ENCODE measurements around the gene VOPP1. TPM values are rescaled to one million over a fixed set of nuclear protein-coding genes. Genes with fewer than 3 reads are reported as not detected.
A peak's percentile ranks its signal among the peaks of the same experiment; 100 is the strongest.

Gene VOPP1
- total RNA-seq, 1 donor from 2014 or later: 47.8 TPM

- TF ChIP-seq, protein P1, sequence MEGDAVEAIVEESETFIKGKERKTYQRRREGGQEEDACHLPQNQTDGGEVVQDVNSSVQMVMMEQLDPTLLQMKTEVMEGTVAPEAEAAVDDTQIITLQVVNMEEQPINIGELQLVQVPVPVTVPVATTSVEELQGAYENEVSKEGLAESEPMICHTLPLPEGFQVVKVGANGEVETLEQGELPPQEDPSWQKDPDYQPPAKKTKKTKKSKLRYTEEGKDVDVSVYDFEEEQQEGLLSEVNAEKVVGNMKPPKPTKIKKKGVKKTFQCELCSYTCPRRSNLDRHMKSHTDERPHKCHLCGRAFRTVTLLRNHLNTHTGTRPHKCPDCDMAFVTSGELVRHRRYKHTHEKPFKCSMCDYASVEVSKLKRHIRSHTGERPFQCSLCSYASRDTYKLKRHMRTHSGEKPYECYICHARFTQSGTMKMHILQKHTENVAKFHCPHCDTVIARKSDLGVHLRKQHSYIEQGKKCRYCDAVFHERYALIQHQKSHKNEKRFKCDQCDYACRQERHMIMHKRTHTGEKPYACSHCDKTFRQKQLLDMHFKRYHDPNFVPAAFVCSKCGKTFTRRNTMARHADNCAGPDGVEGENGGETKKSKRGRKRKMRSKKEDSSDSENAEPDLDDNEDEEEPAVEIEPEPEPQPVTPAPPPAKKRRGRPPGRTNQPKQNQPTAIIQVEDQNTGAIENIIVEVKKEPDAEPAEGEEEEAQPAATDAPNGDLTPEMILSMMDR (IDR thresholded peaks at IDR 0.05; ENCODE audit: unreplicated experiment): no peak
- peaks cover 34% of the 10 kb centered on the region for H3K4me1 Mint-ChIP-seq (ENCODE audit: low read depth)
Observed at GRCh38 chr7:55550841-55551537, 21.3 kb downstream of the VOPP1 start.

DNA sequence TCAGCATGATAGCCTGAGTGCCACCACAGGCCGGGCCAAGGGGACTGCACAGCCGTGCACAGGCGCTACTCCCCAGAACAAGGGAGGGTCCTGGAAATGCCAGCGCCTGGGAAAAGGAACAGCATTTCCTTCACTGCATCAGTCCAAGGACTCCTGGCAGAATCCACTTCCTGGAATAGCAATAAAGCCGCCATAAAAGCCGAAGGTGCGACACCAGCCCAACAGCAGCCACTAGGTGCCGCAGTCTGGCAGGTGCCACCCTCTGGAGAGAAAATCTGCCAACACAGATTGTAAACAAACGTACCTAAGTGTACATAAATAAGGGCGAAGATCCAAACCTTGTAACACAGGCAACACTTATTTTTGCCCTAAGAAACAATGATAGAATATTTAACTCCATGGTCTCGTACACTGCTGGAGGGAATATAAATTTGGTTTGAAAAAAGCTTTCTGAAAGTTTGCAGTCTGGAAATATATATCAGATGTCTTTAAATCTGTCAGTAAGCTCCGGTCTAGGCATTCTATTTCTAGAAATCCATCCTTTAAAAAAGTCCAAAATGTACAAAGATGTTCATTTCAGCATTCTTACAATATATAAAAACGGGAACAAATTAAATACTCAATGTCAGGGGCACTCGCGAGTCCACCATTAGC is 22.2 kb downstream of the VOPP1 start:
- Mint-ChIP-seq H3K36me3 (ENCODE audit: insufficient read depth) (no peaks in the 10 kb centered on the region), H3K4me1 (ENCODE audit: low read depth) (peaks cover 29% of the 10 kb centered on the region), H3K9me3 (ENCODE audit: low read depth) (no peaks in the 10 kb centered on the region)

More at GRCh38 chr7:55550841-55551537, 21.3 kb downstream of the VOPP1 start:
- Mint-ChIP-seq H3K27ac (peak overlapping the region; percentile 86), H3K36me3 (ENCODE audit: insufficient read depth) (no peaks in the 10 kb centered on the region), H3K27me3 (no peaks in the 10 kb centered on the region), H3K9me3 (ENCODE audit: low read depth) (no peaks in the 10 kb centered on the region), H3K4me3 (ENCODE audit: low read depth) (no peak overlapping the region)
- DNase-seq (ENCODE audit: low spot score, unreplicated experiment): no peak

GRCh38 chr7:55549457-55549856 is 22.8 kb downstream of the VOPP1 start:
- Mint-ChIP-seq H3K4me3 (ENCODE audit: low read depth) (no peak overlapping the region), H3K4me1 (ENCODE audit: low read depth) (peaks cover 27% of the 10 kb centered on the region), H3K36me3 (ENCODE audit: insufficient read depth) (no peaks in the 10 kb centered on the region), H3K9me3 (ENCODE audit: low read depth) (no peaks in the 10 kb centered on the region), H3K27me3 (no peaks in the 10 kb centered on the region), H3K27ac (no peak overlapping the region)
- TF ChIP-seq, protein P1 (IDR thresholded peaks at IDR 0.05; ENCODE audit: unreplicated experiment): no peak
- DNase-seq (ENCODE audit: low spot score, unreplicated experiment): no peak

More for the DNA sequence above, 22.2 kb downstream of the VOPP1 start:
- H3K4me3 Mint-ChIP-seq (ENCODE audit: low read depth): no peak overlapping the region
- H3K27ac Mint-ChIP-seq: no peak overlapping the region
- H3K27me3 Mint-ChIP-seq: no peaks in the 10 kb centered on the region
- TF ChIP-seq, protein P1 (IDR thresholded peaks at IDR 0.05; ENCODE audit: unreplicated experiment): no peak
- DNase-seq (ENCODE audit: low spot score, unreplicated experiment): no peak

DNA sequence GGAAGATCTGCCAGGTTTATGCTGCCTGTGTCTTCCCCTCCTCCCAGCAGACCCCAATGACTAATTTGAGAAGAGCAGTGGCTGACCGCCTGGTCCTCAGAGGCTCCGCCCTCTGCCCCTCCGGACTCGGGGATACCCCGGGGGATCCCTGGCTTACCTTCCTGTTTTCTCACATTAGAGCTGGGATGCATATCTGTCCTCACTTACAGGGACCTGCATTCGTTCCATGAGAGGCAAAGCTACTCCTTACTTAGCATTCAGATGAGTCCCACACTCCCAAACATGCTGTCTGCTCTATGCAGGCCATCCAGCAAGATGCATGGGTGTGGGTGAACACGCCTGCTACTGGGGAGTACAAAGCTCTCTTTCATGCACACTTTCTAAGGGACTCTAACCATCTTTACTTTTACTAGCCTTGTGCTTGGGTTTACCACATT is 24.0 kb downstream of the VOPP1 start:
- no peaks in the 10 kb centered on the region for H3K9me3 Mint-ChIP-seq (ENCODE audit: low read depth)
- peaks cover 3% of the 10 kb centered on the region for H3K36me3 Mint-ChIP-seq (ENCODE audit: insufficient read depth)
- no peak overlapping the region for H3K27ac Mint-ChIP-seq
- TF ChIP-seq, protein P1 (IDR thresholded peaks at IDR 0.05; ENCODE audit: unreplicated experiment): no peak
- H3K4me3 Mint-ChIP-seq (ENCODE audit: low read depth): no peak overlapping the region
- H3K27me3 Mint-ChIP-seq: no peaks in the 10 kb centered on the region
- DNase-seq (ENCODE audit: low spot score, unreplicated experiment): no peak
- peaks cover 19% of the 10 kb centered on the region for H3K4me1 Mint-ChIP-seq (ENCODE audit: low read depth)

DNA sequence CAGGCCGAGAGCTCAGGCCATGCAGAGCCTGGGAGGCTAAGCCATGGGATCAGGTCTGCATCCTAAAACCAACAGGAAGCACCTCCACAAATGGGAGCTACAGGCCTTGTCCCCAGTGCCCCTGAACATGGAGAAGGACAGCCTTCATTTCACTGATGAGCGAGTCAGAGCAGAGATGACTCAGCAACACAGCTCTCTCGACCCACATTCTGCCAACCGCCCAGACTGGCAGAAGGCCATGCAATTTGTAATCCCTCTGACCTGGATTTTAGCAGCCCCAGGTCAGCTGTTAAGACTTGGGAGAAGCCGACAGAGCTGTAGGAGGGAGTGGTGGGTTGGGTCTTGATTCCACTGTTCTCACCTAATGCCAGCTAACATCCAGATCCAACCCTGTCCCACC is 25.5 kb downstream of the VOPP1 start:
- Mint-ChIP-seq H3K36me3 (ENCODE audit: insufficient read depth) (peaks cover 5% of the 10 kb centered on the region), H3K4me1 (ENCODE audit: low read depth) (peaks cover 12% of the 10 kb centered on the region), H3K9me3 (ENCODE audit: low read depth) (no peaks in the 10 kb centered on the region), H3K27ac (no peak overlapping the region), H3K27me3 (no peaks in the 10 kb centered on the region), H3K4me3 (ENCODE audit: low read depth) (no peak overlapping the region)
- TF ChIP-seq, protein P1 (IDR thresholded peaks at IDR 0.05; ENCODE audit: unreplicated experiment): no peak
- DNase-seq (ENCODE audit: low spot score, unreplicated experiment): no peak

All from progenitor cell of endocrine pancreas (in vitro differentiated cells).